CD4-positive, alpha-beta T cell treated with Interleukin-10 for 1 hour (primary cell): ENCODE data around the gene VAPA.
A peak's percentile ranks its signal among the peaks of the same experiment; 100 is the strongest.
"Not testable (repeated sequence)": the region's sequence is repeated elsewhere in the genome, so short reads cannot be mapped to it uniquely, and the experiment has no call there.

Experiments used
- DNase-seq: peaks from one replicate; pipeline ENCODE4 v3.0.0-alpha.2; 2020

The VAPA gene

GRCh38 chr18:9887992-9888391 is 25.8 kb upstream of the VAPA start:
- no peak for DNase-seq

DNA sequence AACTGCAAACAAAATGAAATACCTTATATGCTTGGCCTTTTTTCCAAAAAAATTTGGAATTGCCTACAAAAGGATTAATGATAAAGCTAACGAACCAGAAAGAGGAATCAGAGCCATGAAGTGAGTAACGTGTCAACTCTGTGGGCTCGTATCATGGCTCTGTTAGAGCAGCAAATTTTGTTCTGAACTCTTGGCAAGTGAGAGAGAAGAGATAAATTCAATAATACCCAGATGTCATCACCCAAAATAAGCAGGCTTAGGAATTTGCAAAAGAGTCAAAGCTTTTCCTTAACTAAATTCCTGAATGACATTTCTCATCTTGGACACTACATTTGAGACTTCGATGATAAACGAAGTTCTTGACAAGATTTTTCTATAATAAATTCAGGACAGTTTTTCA is 23.6 kb upstream of the VAPA start:
- no peak for DNase-seq

DNA sequence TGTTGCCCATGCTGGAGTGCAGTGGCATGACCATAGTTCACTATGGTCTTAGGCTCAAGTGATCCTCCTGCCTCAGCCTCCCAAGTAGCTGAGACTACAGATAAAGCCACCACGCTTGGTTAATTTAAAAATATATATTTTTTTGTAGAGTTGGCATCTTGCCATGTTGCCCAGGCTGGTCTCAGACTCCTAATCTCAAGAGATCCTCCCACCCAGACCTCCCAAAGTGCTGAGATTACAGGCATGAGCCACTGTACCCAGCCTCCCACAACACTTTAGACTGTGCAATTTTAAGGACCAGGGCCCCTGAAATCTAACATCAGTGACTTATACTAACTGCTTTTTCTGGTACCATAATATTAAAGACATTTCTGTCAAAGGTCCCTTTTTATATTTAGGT is 22.9 kb upstream of the VAPA start:
- DNase-seq: no peak

GRCh38 chr18:9891515-9891914 is 22.3 kb upstream of the VAPA start:
- DNase-seq: not testable (repeated sequence)

DNA sequence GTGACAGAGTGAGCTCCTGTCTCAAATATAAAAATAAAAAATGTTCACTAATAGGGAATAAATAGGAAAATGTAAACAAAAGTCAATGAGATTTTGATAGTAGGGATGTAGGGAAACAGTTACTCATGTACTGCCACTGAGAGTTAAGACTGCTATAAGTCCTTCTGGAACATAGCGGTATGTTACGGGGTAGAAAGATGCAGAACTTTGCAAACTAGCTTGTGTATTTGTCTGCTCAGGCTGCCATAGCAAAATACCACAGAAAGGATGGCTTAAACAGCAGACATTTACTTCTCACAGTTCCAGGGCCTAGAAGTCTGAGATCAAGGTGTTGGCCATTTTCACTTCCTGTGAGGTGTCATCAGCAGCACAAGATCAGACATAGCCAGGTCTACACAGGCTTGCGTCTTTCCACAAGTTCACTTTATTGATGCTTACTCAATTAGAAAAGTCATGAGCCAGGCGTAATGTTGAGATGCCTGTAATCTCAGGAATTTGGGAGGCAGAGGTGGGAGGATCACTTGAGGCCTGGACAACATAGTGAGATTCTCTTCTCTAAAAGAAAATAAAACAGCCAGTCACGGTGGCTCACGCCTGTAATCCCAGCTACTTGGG is 19.3 kb upstream of the VAPA start:
- DNase-seq: no peak

GRCh38 chr18:9897129-9897528 is 16.7 kb upstream of the VAPA start:
- DNase-seq: no peak

DNA sequence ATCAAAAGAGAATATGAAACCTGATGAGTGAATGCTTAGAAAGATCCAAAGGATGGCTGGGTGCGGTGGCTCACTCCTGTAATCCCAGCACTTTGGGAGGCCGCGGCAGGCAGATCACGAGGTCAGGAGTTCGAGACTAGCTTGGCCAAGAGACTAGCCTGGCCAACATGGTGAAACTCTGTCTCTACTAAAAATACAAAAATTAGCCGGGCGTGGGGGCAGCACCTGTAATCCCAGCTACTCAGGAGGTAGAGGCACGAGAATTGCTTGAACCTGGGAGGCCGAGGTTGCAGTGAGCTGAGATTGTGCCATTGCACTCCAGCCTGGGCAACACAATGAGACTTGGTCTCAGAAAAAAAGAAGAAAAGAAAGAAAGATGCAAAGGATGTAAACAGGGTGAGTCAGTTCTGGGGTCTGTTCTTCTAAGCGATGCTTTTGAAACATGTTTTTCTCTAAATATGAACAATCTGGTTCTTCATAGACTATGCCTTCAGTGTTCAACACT is 16.0 kb upstream of the VAPA start:
- DNase-seq: not testable (repeated sequence)

DNA sequence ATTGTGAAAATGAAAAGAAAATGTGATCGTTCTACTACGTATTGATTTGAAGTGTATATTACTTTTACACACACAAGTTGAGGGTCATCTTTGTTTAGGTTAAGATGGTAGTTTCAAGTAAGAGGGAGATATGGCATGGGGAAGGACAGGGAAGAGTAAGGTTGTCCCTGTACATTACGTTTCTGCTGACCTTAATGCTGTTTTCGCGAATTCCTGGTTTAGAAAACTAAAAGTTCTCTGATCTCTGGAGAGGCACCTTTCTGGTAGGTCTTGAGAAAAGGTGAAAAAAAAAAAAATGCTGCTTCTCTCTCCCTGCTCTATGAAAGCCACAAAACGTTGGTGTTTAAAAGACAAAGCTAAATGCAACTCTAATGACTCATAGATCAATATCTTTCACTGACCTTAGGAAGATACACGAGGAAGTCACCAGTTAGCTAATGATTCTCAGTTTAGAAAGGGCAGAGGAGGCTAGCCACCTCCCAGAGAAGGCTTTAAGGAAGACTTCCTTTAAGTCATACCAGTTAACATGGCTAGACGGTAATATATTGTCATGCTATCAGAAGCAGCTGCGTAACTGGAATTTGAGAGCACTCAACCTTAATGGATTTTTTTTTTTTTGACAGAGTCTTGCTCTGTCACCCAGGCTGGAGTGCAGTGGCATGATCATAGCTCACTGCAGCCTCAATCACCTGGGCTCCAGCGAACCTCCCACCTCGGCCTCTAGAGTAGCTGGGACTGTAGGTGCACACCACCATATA is 14.8 kb upstream of the VAPA start:
- DNase-seq: no peak

GRCh38 chr18:9899550-9899930 is 14.3 kb upstream of the VAPA start:
- not testable (repeated sequence) for DNase-seq

- DNase-seq: no peak
Observed at GRCh38 chr18:9900699-9901098, 13.1 kb upstream of the VAPA start.

DNA sequence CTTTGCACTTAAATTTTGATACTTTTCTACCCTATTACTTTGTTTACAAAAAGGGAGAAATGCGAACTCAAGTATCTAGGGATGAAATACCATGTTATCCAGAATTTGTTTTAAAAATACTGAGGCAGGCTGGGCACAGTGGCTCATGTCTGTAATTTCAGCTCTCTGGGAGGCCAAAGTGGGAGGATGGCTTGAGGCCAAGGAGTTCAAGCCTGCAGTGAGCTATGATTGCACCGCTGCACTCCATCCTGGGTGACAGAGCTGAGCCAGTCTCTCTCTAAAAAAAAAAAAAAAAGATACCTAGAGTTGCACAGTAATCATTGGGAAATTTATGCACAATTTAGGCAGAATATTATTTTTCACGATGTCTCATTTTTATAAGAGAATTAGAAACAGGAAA is 12.4 kb upstream of the VAPA start:
- no peak for DNase-seq

DNA sequence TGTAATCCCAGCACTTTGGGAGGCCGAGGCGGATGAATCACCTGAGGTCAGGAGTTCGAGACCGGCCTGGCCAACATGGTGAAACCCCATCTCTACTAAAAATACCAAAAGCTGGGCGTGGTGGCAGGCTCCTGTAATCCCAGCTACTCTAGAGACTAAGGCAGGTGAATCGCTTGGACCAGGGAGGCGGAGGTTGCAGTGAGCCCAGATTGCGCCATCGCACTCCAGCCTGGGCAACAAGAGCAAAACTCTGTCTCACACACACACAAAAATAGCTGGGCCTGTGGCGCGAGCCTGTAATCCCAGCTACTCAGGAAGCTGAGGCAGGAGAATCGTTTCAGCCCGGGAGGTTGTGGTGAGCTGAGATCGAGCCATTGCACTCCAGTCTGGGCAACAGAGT is 11.6 kb upstream of the VAPA start:
- DNase-seq: not testable (repeated sequence)

DNA sequence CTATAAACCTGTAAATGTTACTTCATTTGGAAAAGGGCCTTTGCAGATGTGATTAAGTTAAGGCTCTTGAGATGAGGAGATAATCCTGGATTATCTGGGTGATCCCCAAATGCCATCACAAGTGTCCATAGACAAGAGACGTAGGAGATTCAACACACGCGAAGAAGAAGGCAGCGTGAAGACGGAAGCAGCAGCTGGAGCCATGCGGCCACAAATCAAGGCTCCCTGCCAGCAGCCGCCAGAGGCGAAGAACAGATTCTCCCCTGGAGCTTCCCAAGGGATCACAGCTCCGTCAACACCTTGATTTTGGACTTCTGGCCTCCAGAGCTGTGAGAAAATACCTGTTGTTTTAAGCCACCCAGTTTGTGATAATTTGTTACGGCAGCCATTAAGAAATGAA is 11.0 kb upstream of the VAPA start:
- DNase-seq: no peak

DNA sequence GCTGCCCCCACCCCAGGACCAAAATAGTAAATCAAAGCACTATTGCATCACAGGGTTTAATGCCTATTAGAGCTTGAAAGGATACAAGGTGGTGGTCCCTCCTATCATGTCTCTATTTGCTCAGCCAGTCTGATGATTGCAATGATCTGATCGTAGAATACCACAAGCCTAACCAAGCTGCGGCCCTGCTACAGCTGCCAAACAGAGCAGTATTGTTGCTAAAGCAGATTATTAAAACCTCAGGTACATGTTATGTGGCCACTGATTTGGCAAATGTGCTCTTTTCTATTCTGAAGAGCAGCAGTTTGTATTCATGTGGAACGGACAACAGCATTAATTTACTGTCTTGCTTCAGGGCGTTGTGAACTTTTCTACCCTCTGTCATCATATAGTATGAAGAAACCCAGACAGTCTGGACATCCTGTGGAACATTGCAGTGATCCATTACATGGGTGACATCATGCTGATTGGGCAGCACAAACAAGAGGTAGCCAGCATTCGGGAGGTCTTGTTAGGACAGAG is 8.4 kb upstream of the VAPA start:
- no peak for DNase-seq

DNA sequence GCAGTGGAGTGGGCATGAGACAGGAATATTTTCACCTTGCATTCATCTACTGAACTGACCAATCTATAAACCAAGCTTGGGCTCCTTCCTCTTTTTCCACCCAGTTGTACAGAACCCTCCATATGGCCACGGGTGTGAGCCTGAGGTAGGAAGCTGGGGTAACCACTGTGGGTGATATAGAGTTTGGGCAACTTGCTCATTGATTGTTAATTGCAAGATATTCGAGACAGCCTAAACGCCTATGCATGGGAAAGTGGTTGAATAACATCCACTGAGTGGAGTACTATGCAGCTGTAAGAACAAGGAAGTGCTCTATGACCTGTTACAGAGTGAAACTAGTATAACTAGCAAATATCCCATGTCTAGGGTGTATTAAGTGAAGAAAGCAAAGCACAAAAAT is 7.3 kb upstream of the VAPA start:
- no peak for DNase-seq

- DNase-seq: no peak
Observed at GRCh38 chr18:9907867-9908266, 5.9 kb upstream of the VAPA start.

DNA sequence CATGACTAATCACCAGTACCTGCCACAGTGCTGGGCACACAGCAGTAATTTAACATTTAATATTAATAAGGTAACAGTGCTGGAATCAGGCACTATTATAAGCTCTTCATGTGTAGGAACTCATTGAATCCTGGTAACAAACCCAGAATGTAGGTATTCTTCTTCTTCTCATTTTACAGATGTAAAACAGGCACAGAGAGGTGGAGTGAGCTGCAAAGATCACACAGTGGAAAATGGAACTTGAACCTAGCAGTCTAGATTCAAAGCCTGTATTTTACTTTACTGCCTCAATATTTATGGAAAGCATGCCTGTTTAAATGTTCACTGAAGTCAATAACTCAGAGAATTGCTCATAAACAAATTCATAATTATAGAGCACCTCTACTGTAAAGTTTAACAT is 3.7 kb upstream of the VAPA start:
- DNase-seq: no peak

GRCh38 chr18:9910661-9911060 is 3.2 kb upstream of the VAPA start:
- no peak for DNase-seq

DNA sequence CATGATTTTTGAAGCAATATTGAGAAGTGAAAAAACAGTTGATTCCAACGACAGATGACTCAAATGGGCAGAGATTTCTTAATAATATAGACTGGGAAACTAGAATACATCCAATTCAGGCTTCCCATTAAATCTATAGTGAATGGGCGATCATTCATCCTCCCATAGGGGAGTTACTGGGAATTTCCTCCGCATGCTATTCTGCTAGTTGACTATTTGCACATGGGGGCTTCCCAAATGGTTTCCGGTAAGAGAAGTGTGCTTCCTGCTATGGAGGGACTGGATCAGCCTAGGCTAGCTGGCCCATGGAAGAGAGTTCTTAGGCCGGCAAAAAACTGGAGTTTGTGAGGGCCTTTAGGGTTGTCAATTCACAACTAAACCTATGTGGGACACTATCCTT is 2.6 kb upstream of the VAPA start:
- DNase-seq: no peak

- peak; percentile 37 for DNase-seq
Observed at GRCh38 chr18:9912285-9912684, 1.5 kb upstream of the VAPA start.

DNA sequence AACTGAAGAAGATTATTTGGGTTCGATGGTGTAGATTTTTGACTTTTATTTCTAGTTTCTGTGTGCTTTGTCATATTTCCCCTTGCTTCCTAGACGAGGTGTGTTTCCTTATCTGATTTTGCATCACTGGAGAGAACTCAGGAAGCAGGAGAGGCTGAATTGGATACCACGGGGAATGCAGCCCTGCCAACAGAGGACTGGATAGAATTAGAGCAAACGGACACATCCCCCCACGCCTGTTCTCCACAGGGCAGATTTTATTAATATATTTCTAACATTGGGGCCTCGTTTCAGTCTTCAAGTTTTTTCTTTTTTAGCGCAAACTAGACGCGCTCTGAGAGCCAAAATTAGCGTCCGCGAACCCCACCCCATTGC is 678 bp upstream of the VAPA start:
- DNase-seq: no peak

GRCh38 chr18:9914334-9914583 is 443 bp downstream of the VAPA start:
- DNase-seq: no peak

DNA sequence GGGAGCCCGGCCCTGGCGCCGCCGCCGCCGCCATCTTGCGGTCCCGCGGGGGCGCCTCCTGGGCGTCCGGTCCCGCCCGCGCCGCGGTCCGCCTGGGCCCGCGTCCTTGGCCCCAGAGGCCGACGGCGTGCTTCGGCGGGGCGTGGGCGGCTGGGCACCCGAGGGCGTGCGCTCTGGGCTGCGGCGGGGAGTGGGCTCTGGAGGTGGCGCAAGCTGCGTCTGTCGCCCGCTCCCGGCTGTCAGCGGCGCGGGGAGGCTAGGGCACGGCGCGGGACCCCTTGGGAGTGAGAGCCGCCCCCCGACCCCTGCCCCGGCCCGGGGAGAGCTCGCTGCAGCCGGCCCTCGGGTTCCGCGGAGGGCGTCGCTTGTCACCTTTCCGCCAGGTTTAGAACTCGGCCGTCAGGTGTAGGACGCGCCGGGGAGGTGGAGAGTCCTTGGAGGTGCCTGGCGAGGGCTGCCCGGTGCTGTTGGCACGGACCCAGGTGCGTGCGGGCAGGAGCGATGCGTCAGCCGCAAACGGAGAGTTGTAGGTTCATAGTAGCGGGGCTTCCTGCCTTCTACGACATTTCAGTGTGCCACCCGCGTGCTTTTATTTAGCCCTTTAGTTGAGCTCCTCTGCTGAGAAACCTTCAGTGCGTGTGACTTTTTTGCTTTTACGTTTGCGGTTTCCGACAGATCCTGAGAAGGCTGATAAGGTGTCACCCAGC is 921 bp downstream of the VAPA start:
- DNase-seq: peak; percentile 80
